GM12892 (cell line): ENCODE measurements around the gene UST.

ENCODE experiments used
- POLR2A ChIP-seq: IDR thresholded peaks from 2 replicates; pipeline ENCODE4 v1.6.1; 2011; ENCODE audit warnings: low read depth, low read length, control low read depth
- TAF1 ChIP-seq: IDR thresholded peaks from 2 replicates; pipeline ENCODE4 v1.6.1; 2011; ENCODE audit warnings: low read depth, mild to moderate bottlenecking, control low read depth, low read length, borderline replicate concordance

DNA sequence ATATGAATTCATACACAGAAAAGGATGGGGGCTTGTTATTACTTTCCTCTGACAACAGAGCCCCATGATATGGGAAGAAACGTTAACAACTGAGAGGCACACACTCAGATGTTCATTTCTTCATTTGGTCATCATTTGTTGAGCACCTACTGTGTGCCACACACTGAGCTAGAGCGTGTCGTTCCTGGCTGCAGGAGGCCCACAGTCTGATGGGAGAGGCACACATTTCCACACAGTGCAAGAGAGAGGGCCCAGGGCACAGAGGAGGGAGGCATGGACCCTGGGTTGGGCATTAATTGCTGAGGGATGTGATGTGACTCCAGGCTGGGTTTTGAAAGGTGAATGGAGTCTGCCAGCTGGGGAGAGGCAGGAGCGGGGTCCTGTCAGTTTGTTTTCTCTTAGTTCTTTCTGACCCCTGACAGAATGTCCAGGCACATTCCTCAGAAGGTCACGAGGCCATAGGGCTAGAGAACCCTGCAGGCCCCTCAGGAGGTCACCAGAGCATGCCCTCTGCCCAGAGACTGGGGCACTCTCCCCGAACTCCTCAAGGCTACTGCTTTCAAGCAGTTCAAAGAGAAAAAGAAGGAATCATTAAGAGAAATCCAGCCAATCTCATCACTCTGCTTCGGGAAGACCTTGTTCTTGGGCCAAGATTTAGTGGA, 216.2 kb downstream of the UST start:
- TF ChIP-seq POLR2A (no peak), TAF1 (no peak)
